ENCODE data around the gene AGAP6. TPM values are rescaled to one million over a fixed set of nuclear protein-coding genes. Genes with fewer than 3 reads are reported as not detected.
"Not testable (repeated sequence)": the region's sequence is repeated elsewhere in the genome, so short reads cannot be mapped to it uniquely, and the experiment has no call there.

The AGAP6 gene
- total RNA-seq (2014; rRNA removed; shearing (Covaris generic)) (9.9 and 12.9 TPM in 2 replicates), polyA plus RNA-seq (2016; fragmentation: Nextera tagmentation; extraction: Ambion mirVana) (13.3 and 14.3 TPM in 2 replicates)
- long read RNA-seq, partial matches to known transcripts = 0 of 6 reads
- long read RNA-seq, other reads (novel, unspliced or antisense) = 5 of 6 reads

GRCh38 chr10:49988376-49988775 lies at the start of gene AGAP6:
Gene AGAP6 (plus strand): TSS chr10:49988406. CDS start chr10:49988716, 310 bp downstream.
- not testable (repeated sequence) for H3K27ac Mint-ChIP-seq; H3K9me2 ChIP-seq (ENCODE audit: insufficient read depth); H3K4me3 Mint-ChIP-seq; H4K20me1 ChIP-seq (replicated peaks; ENCODE audit: insufficient read depth); H3K4me2 ChIP-seq; H3K27me3 ChIP-seq (ENCODE audit: insufficient read depth); H3K4me3 ChIP-seq; DNase-seq (ENCODE audit: low spot score); H3K79me2 ChIP-seq (replicated peaks; ENCODE audit: insufficient read depth); H3K4me1 Mint-ChIP-seq; ATAC-seq; H3K9me3 Mint-ChIP-seq; H3K36me3 Mint-ChIP-seq (ENCODE audit: low read depth); H3K4me1 ChIP-seq (ENCODE audit: insufficient read depth); H3F3A ChIP-seq (replicated peaks; ENCODE audit: low read depth); H3K27me3 Mint-ChIP-seq (ENCODE audit: insufficient read depth, low read depth, poor library complexity); H2AFZ ChIP-seq; H3K27ac ChIP-seq (ENCODE audit: low read depth); H3K36me3 ChIP-seq (ENCODE audit: insufficient read depth)

GRCh38 chr10:49941447-49942338 lies 46.5 kb upstream of the AGAP6 start, which contains the start of the genes PARG and TIMM23B:
Gene PARG (minus strand): TSS chr10:49942027. CDS start chr10:49941725, 302 bp downstream.
Gene TIMM23B (plus strand): TSS chr10:49942053. CDS start chr10:49942195, 142 bp downstream.
- not testable (repeated sequence) for H3K9me3 Mint-ChIP-seq; H3K4me1 ChIP-seq (ENCODE audit: insufficient read depth); H3K9me2 ChIP-seq (ENCODE audit: insufficient read depth); H3F3A ChIP-seq (replicated peaks; ENCODE audit: low read depth); H3K36me3 ChIP-seq (ENCODE audit: insufficient read depth); H2AFZ ChIP-seq; H3K27me3 ChIP-seq (ENCODE audit: insufficient read depth); H3K27me3 Mint-ChIP-seq (ENCODE audit: insufficient read depth, low read depth, poor library complexity)
- Mint-ChIP-seq H3K4me3 (peak within 1 kb of the TSS; percentile 97), H3K27ac (peak within 1 kb of the TSS; percentile 98), H3K36me3 (ENCODE audit: low read depth) (peaks cover 13% of the 10 kb centered on the region), H3K4me1 (peaks cover 13% of the 10 kb centered on the region)
- DNase-seq (ENCODE audit: low spot score) (peak; percentile 94), ATAC-seq (peak; percentile 89)
- Histone ChIP-seq H3K4me3 (peak within 1 kb of the TSS; percentile 74), H3K4me2 (peak within 1 kb of the TSS; percentile 97), H3K27ac (ENCODE audit: low read depth) (peak within 1 kb of the TSS; percentile 89), H4K20me1 (replicated peaks; ENCODE audit: insufficient read depth) (peaks cover 14% of the 10 kb centered on the region), H3K79me2 (replicated peaks; ENCODE audit: insufficient read depth) (peaks cover 70% of the 10 kb centered on the region)
- TF ChIP-seq POLR2AphosphoS5 (IDR thresholded peaks at IDR 0.05; ENCODE audit: low read depth) (peak; percentile 78), ETS1 (IDR thresholded peaks at IDR 0.05) (peak; percentile 83), CTCF (conservative IDR thresholded peaks at IDR 0.05; ENCODE audit: low read depth in 2 of 2) (peak in 1 of 2 experiments; percentile 22; a peak in 1 of 4 replicates)

- ATAC-seq = peak; percentile 8
- peaks cover 14% of the 10 kb centered on the region; the same call in 1 of the 2 replicates for H4K20me1 ChIP-seq (replicated peaks; ENCODE audit: insufficient read depth)
- H3K27ac ChIP-seq (ENCODE audit: low read depth) = peak overlapping the region; percentile 89; the same call in 1 of the 2 replicates
- H3F3A ChIP-seq (replicated peaks; ENCODE audit: low read depth); H3K9me3 Mint-ChIP-seq; H3K9me2 ChIP-seq (ENCODE audit: insufficient read depth); H3K27me3 ChIP-seq (ENCODE audit: insufficient read depth); H2AFZ ChIP-seq; H3K4me1 ChIP-seq (ENCODE audit: insufficient read depth); H3K36me3 ChIP-seq (ENCODE audit: insufficient read depth); DNase-seq (ENCODE audit: low spot score); H3K27me3 Mint-ChIP-seq (ENCODE audit: insufficient read depth, low read depth, poor library complexity): not testable (repeated sequence)
- Mint-ChIP-seq H3K36me3 (ENCODE audit: low read depth) (peaks cover 17% of the 10 kb centered on the region), H3K4me3 (peak overlapping the region; percentile 97), H3K27ac (peak overlapping the region; percentile 98), H3K4me1 (peaks cover 13% of the 10 kb centered on the region)
- H3K79me2 ChIP-seq (replicated peaks; ENCODE audit: insufficient read depth) = peaks cover 70% of the 10 kb centered on the region
- H3K4me3 ChIP-seq = peak overlapping the region; percentile 74
- peak overlapping the region; percentile 97 for H3K4me2 ChIP-seq
Observed at GRCh38 chr10:49942339-49942705, 45.9 kb upstream of the AGAP6 start.

GRCh38 chr10:49943607-49944006 lies 44.6 kb upstream of the AGAP6 start:
- H3K27ac Mint-ChIP-seq; H3K4me3 ChIP-seq; H3K4me1 ChIP-seq (ENCODE audit: insufficient read depth); H3K9me3 Mint-ChIP-seq; DNase-seq (ENCODE audit: low spot score); ATAC-seq; H4K20me1 ChIP-seq (replicated peaks; ENCODE audit: insufficient read depth); H3K27me3 ChIP-seq (ENCODE audit: insufficient read depth); H3K4me2 ChIP-seq; H3K27ac ChIP-seq (ENCODE audit: low read depth); H3F3A ChIP-seq (replicated peaks; ENCODE audit: low read depth); H3K9me2 ChIP-seq (ENCODE audit: insufficient read depth); H3K36me3 ChIP-seq (ENCODE audit: insufficient read depth); H2AFZ ChIP-seq; H3K27me3 Mint-ChIP-seq (ENCODE audit: insufficient read depth, low read depth, poor library complexity): not testable (repeated sequence)
- Mint-ChIP-seq H3K36me3 (ENCODE audit: low read depth) (peaks cover 21% of the 10 kb centered on the region), H3K4me1 (peaks cover 13% of the 10 kb centered on the region), H3K4me3 (peak overlapping the region; percentile 48; the same call in 2 of the 3 replicates)
- peaks cover 73% of the 10 kb centered on the region for H3K79me2 ChIP-seq (replicated peaks; ENCODE audit: insufficient read depth)

GRCh38 chr10:49948142-49948541 lies 40.1 kb upstream of the AGAP6 start:
- peaks cover 49% of the 10 kb centered on the region for H3K79me2 ChIP-seq (replicated peaks; ENCODE audit: insufficient read depth)
- H3K4me3 ChIP-seq; H3K27me3 Mint-ChIP-seq (ENCODE audit: insufficient read depth, low read depth, poor library complexity); H3K4me3 Mint-ChIP-seq; H3K27me3 ChIP-seq (ENCODE audit: insufficient read depth); ATAC-seq; H3K4me1 Mint-ChIP-seq; H4K20me1 ChIP-seq (replicated peaks; ENCODE audit: insufficient read depth); H3K27ac ChIP-seq (ENCODE audit: low read depth); H3K27ac Mint-ChIP-seq; H3K4me2 ChIP-seq; H3K4me1 ChIP-seq (ENCODE audit: insufficient read depth); DNase-seq (ENCODE audit: low spot score); H3K36me3 ChIP-seq (ENCODE audit: insufficient read depth); H3K9me2 ChIP-seq (ENCODE audit: insufficient read depth); H3F3A ChIP-seq (replicated peaks; ENCODE audit: low read depth); H3K9me3 Mint-ChIP-seq; H2AFZ ChIP-seq: not testable (repeated sequence)
- peaks cover 23% of the 10 kb centered on the region for H3K36me3 Mint-ChIP-seq (ENCODE audit: low read depth)
